Nephron (organoid): ENCODE data around the gene EPHA2.
A peak's percentile ranks its signal among the peaks of the same experiment; 100 is the strongest.

Source experiments
- H3K27ac Mint-ChIP-seq, 3 experiments: 2 replicates each; pipeline ENCODE4 v1.8.0; 2020; ENCODE audit warnings: mixed read lengths in 3 of 3, mild to moderate bottlenecking in 2 of 3, moderate library complexity in 1 of 3
- H3K27me3 Mint-ChIP-seq: 2 replicates; pipeline ENCODE4 v1.8.0; 2021; ENCODE audit warnings: low read depth, mild to moderate bottlenecking, moderate library complexity, mixed read lengths
- H3K36me3 Mint-ChIP-seq: 2 replicates; pipeline ENCODE4 v1.8.0; 2020; ENCODE audit warnings: low read depth, mixed read lengths
- H3K4me1 Mint-ChIP-seq: 2 replicates; pipeline ENCODE4 v1.8.0; 2020; ENCODE audit warnings: mixed read lengths
- H3K4me3 Mint-ChIP-seq, 3 experiments: 2 replicates each; pipeline ENCODE4 v1.8.0; 2020; ENCODE audit warnings: mild to moderate bottlenecking in 3 of 3, mixed read lengths in 3 of 3, moderate library complexity in 2 of 3
- H3K9me3 Mint-ChIP-seq: 2 replicates; pipeline ENCODE4 v1.8.0; 2020; ENCODE audit warnings: mixed read lengths
- TF ChIP-seq, protein P1 (sequence below), 3 experiments: fragments of 200-600 bp; sonication (generic); IDR thresholded peaks; one replicate each; pipeline ENCODE4 v1.5.0; 2021; ENCODE audit warnings: antibody characterized with exemption in 3 of 3; ENCODE audit not compliant: unreplicated experiment in 3 of 3

EPHA2 gene

DNA sequence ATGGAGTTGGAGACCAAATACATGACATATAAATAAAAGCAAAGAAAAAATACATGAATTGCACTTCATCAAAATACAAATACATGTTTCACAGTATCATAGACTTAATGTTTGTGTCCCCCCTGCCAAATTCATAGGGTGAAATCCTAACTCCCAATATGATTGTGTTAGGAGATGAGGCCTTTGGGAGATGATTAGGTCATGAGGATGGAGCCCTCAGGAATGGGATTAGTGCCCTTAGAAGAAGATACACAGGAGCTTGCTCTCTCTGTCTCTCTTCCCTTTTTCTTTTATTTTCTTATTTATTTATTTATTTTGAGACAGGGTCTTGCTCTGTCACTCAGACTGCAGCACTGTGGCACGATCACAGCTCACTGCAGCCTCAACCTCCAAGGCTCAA lies 56.5 kb downstream of the EPHA2 start:
- Mint-ChIP-seq H3K9me3 (peaks cover 8% of the 10 kb centered on the region), H3K27ac (no peak overlapping the region), H3K27me3 (peaks cover 28% of the 10 kb centered on the region), H3K4me3 (no peak overlapping the region), H3K36me3 (no peaks in the 10 kb centered on the region), H3K4me1 (no peaks in the 10 kb centered on the region)
- TF ChIP-seq, protein P1, sequence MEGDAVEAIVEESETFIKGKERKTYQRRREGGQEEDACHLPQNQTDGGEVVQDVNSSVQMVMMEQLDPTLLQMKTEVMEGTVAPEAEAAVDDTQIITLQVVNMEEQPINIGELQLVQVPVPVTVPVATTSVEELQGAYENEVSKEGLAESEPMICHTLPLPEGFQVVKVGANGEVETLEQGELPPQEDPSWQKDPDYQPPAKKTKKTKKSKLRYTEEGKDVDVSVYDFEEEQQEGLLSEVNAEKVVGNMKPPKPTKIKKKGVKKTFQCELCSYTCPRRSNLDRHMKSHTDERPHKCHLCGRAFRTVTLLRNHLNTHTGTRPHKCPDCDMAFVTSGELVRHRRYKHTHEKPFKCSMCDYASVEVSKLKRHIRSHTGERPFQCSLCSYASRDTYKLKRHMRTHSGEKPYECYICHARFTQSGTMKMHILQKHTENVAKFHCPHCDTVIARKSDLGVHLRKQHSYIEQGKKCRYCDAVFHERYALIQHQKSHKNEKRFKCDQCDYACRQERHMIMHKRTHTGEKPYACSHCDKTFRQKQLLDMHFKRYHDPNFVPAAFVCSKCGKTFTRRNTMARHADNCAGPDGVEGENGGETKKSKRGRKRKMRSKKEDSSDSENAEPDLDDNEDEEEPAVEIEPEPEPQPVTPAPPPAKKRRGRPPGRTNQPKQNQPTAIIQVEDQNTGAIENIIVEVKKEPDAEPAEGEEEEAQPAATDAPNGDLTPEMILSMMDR (IDR thresholded peaks at IDR 0.05; ENCODE audit: unreplicated experiment in 3 of 3), result no peak

GRCh38 chr1:16095447-16095846 lies 60.4 kb downstream of the EPHA2 start:
- peak overlapping the region in 1 of 3 experiments; percentile 51 for H3K27ac Mint-ChIP-seq
- H3K27me3 Mint-ChIP-seq, result peaks cover 31% of the 10 kb centered on the region
- H3K9me3 Mint-ChIP-seq, result peaks cover 3% of the 10 kb centered on the region
- H3K36me3 Mint-ChIP-seq, result no peaks in the 10 kb centered on the region
- TF ChIP-seq, protein P1 (IDR thresholded peaks at IDR 0.05; ENCODE audit: unreplicated experiment in 3 of 3), result no peak
- peaks cover 5% of the 10 kb centered on the region for H3K4me1 Mint-ChIP-seq
- H3K4me3 Mint-ChIP-seq, result no peak overlapping the region

GRCh38 chr1:16094453-16095158 lies 61.3 kb downstream of the EPHA2 start:
- H3K4me1 Mint-ChIP-seq, result peaks cover 5% of the 10 kb centered on the region
- H3K27ac Mint-ChIP-seq, result no peak overlapping the region
- peaks cover 31% of the 10 kb centered on the region for H3K27me3 Mint-ChIP-seq
- H3K4me3 Mint-ChIP-seq, result peak overlapping the region in 1 of 3 experiments; percentile 32
- no peaks in the 10 kb centered on the region for H3K9me3 Mint-ChIP-seq
- no peaks in the 10 kb centered on the region for H3K36me3 Mint-ChIP-seq
- TF ChIP-seq, protein P1 (IDR thresholded peaks at IDR 0.05; ENCODE audit: unreplicated experiment in 3 of 3), result no peak

- H3K36me3 Mint-ChIP-seq, result no peaks in the 10 kb centered on the region
- H3K27ac Mint-ChIP-seq, result no peak overlapping the region
- H3K27me3 Mint-ChIP-seq, result peaks cover 31% of the 10 kb centered on the region
- H3K4me1 Mint-ChIP-seq, result peaks cover 5% of the 10 kb centered on the region
- TF ChIP-seq, protein P1 (IDR thresholded peaks at IDR 0.05; ENCODE audit: unreplicated experiment in 3 of 3), result no peak
- no peak overlapping the region for H3K4me3 Mint-ChIP-seq
- H3K9me3 Mint-ChIP-seq, result no peaks in the 10 kb centered on the region
Measured at GRCh38 chr1:16093611-16094010, 62.3 kb downstream of the EPHA2 start.

DNA sequence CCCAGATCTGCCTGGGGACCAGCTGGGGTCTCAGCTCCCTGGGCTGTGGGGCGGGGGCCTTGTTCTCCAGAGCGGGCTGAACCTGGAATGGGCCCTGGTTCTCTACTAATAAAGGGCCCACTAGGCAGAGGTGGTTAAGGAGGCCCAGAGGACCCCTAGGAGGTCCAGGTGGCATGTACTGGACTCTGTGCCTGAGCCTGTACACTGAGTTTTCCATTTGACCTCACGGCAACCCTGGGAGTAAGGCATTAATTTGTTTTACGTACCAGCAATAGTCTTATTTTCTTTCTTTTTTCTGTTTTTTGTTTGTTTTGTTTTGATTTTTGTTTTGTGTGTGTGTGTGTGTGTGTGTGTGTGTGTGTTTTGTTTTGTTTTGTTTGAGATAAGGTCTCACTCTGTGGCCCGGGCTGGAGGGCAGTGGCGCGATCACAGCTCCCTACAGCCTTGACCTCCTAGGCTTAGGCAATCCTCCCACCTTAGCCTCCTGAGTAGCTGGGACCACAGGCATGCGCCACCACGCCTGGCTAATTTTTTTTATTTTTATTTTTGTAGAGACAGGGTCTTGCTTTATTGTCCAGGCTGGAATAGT lies 62.9 kb downstream of the EPHA2 start:
- Mint-ChIP-seq H3K9me3 (no peaks in the 10 kb centered on the region), H3K4me1 (peaks cover 5% of the 10 kb centered on the region), H3K36me3 (no peaks in the 10 kb centered on the region), H3K27ac (no peak overlapping the region), H3K4me3 (no peak overlapping the region), H3K27me3 (peaks cover 31% of the 10 kb centered on the region)
- TF ChIP-seq, protein P1 (IDR thresholded peaks at IDR 0.05; ENCODE audit: unreplicated experiment in 3 of 3), result no peak
